IPS-20b (cell line): ENCODE data around the gene GPR156.
"Not testable (repeated sequence)": the region's sequence is repeated elsewhere in the genome, so short reads cannot be mapped to it uniquely, and the experiment has no call there.

Experiments used
- H3K27ac ChIP-seq: one replicate; pipeline ENCODE4 v1.5.1; 2013; ENCODE audit warnings: low read length
- H3K27me3 ChIP-seq: 2 replicates; pipeline ENCODE4 v1.6.1; 2013; ENCODE audit warnings: mild to moderate bottlenecking, low read length, inconsistent platforms; ENCODE audit not compliant: insufficient read depth
- H3K36me3 ChIP-seq: 2 replicates; pipeline ENCODE4 v1.6.1; 2013; ENCODE audit warnings: low read depth, mild to moderate bottlenecking, inconsistent platforms, low read length, moderate library complexity; ENCODE audit not compliant: insufficient read depth
- H3K4me1 ChIP-seq: 2 replicates; pipeline ENCODE4 v1.6.1; 2013; ENCODE audit warnings: mild to moderate bottlenecking, control low read depth, inconsistent platforms, low read length, moderate library complexity; ENCODE audit not compliant: insufficient read depth
- H3K4me3 ChIP-seq: 2 replicates; pipeline ENCODE4 v1.5.1; 2013; ENCODE audit warnings: mild to moderate bottlenecking, low read length, inconsistent platforms
- H3K9ac ChIP-seq: 2 replicates; pipeline ENCODE4 v1.6.1; 2013; ENCODE audit warnings: low read depth, mild to moderate bottlenecking, inconsistent platforms, low read length, moderate library complexity
- H3K9me3 ChIP-seq: 2 replicates; pipeline ENCODE4 v1.6.1; 2013; ENCODE audit warnings: mild to moderate bottlenecking, low read depth, low read length, inconsistent platforms; ENCODE audit not compliant: insufficient read depth

The GPR156 gene

GRCh38 chr3:120272286-120272685 is 12.7 kb downstream of the GPR156 start:
- Histone ChIP-seq H3K4me1 (0 out of 2 replicates have a peak, but pooled peaks cover 3% of the 10 kb centered on the region), H3K27me3 (no peaks in the 10 kb centered on the region), H3K36me3 (no peaks in the 10 kb centered on the region), H3K4me3 (no peak overlapping the region), H3K27ac (no peak overlapping the region), H3K9me3 (no peaks in the 10 kb centered on the region), H3K9ac (no peak overlapping the region)

- no peak overlapping the region for H3K27ac ChIP-seq
- H3K4me3 ChIP-seq = no peak overlapping the region
- H3K36me3 ChIP-seq = no peaks in the 10 kb centered on the region
- H3K9me3 ChIP-seq = no peaks in the 10 kb centered on the region
- H3K9ac ChIP-seq = no peak overlapping the region
- H3K27me3 ChIP-seq = no peaks in the 10 kb centered on the region
- H3K4me1 ChIP-seq = no peaks in the 10 kb centered on the region
These were observed 19.0 kb downstream of the GPR156 start for GRCh38 chr3:120265989-120266388.

DNA sequence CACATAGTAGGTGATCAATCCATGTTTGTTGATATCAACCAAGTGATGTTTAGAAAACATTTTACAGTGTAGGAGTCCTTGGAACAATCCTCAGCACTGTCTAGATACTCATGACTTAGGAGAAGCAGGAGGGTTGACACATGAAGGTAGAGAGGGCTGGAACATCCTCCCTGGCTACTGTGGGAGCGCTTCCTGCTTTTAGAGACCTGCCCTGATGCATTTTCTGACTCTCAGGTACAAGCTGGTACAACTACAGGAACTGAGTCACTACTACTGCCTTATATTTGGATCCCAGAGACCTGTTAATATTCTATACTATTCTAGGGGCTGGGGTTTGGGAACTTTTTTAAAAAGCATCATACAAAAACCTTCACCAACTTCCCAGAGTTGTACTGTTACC is 20.1 kb downstream of the GPR156 start:
- no peaks in the 10 kb centered on the region for H3K36me3 ChIP-seq
- no peaks in the 10 kb centered on the region for H3K9me3 ChIP-seq
- no peak overlapping the region for H3K4me3 ChIP-seq
- no peaks in the 10 kb centered on the region for H3K4me1 ChIP-seq
- no peak overlapping the region for H3K27ac ChIP-seq
- no peak overlapping the region for H3K9ac ChIP-seq
- H3K27me3 ChIP-seq = no peaks in the 10 kb centered on the region

DNA sequence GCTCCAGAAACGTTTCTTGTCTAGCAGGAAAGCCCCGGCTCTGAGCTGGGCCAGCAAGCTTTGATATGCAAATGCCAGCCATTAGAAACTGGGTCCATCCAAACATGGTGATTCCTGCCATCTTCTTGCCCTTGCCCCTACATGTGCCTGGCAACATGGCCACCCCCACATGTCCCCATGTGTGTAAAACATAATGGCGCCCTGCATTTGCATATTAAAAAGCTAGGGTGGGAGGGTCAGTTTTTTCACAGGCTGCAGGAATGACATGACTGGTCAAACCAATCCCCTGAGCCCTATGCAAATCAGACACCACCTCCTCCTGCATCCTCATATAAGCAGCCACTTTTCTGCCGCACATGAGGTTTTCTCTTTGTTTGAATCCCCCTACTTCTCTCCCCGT is 21.2 kb downstream of the GPR156 start:
- Histone ChIP-seq H3K9ac (no peak overlapping the region), H3K27ac (no peak overlapping the region), H3K4me1 (no peaks in the 10 kb centered on the region), H3K27me3 (no peaks in the 10 kb centered on the region), H3K4me3 (no peak overlapping the region), H3K9me3 (no peaks in the 10 kb centered on the region), H3K36me3 (no peaks in the 10 kb centered on the region)

- no peaks in the 10 kb centered on the region for H3K4me1 ChIP-seq
- no peaks in the 10 kb centered on the region for H3K36me3 ChIP-seq
- no peak overlapping the region for H3K27ac ChIP-seq
- no peaks in the 10 kb centered on the region for H3K27me3 ChIP-seq
- H3K9me3 ChIP-seq = peaks cover 27% of the 10 kb centered on the region; the same call in 1 of the 2 replicates
- H3K9ac ChIP-seq = no peak overlapping the region
- no peak overlapping the region for H3K4me3 ChIP-seq
These were observed 27.0 kb downstream of the GPR156 start for GRCh38 chr3:120258009-120258408.

DNA sequence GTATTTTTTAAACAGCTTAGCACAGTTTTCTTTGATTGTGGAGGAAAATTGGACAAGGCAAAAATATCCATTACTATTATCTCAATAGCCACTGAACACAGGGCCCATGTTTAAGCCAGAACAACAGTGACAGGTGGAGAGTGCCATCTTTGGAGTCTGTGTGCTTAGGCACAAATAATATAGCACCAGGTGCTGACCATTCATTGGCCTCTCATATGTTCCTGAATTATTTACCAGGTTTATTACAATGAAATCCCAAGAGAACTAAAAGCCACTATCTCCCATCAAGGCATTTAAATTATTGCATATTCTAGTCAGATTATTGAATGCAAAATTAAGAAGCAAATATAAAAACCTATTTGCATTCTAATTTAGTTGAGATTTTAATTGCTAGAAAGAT is 39.6 kb downstream of the GPR156 start:
- H3K27me3 ChIP-seq = no peaks in the 10 kb centered on the region

DNA sequence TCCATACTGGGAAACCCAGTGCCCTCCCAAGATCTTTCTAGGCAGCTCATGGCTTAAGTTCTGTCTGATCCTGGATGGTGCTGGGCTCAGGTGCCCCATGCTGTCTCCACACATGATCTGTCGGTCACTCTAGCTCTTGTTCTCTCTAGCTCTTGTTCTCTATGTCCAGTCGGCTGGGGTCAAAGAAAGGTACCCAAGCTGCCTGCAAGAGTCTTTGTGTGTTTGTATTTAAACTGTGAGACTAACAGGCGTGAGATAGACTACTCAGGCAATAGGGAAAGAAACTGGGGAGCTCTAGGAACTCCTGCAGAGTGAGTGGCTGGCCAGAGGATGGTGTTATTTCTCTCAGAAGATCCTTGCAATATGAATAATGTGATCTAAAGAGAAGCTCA is 40.2 kb downstream of the GPR156 start:
- H3K27ac ChIP-seq = no peak overlapping the region

More for the DNA sequence above, 39.6 kb downstream of the GPR156 start:
- no peak overlapping the region for H3K9ac ChIP-seq
- no peak overlapping the region for H3K4me3 ChIP-seq
- no peaks in the 10 kb centered on the region for H3K9me3 ChIP-seq
- H3K27ac ChIP-seq = no peak overlapping the region
- H3K36me3 ChIP-seq = no peaks in the 10 kb centered on the region
- H3K4me1 ChIP-seq = no peaks in the 10 kb centered on the region

GRCh38 chr3:120239644-120240043 is 45.4 kb downstream of the GPR156 start:
- Histone ChIP-seq H3K4me1 (no peaks in the 10 kb centered on the region), H3K9ac (no peak overlapping the region), H3K4me3 (no peak overlapping the region), H3K36me3 (no peaks in the 10 kb centered on the region), H3K27me3 (no peaks in the 10 kb centered on the region), H3K27ac (no peak overlapping the region), H3K9me3 (no peaks in the 10 kb centered on the region)

More for the DNA sequence above, 40.2 kb downstream of the GPR156 start:
- Histone ChIP-seq H3K36me3 (no peaks in the 10 kb centered on the region), H3K4me3 (no peak overlapping the region), H3K9ac (no peak overlapping the region), H3K27me3 (no peaks in the 10 kb centered on the region), H3K4me1 (no peaks in the 10 kb centered on the region), H3K9me3 (no peaks in the 10 kb centered on the region)

GRCh38 chr3:120227710-120228347 is 57.2 kb downstream of the GPR156 start:
- Histone ChIP-seq H3K9ac (no peak overlapping the region), H3K4me3 (no peak overlapping the region), H3K4me1 (no peaks in the 10 kb centered on the region), H3K27ac (no peak overlapping the region), H3K27me3 (no peaks in the 10 kb centered on the region), H3K36me3 (no peaks in the 10 kb centered on the region), H3K9me3 (peaks cover under 1% of the 10 kb centered on the region; the same call in 1 of the 2 replicates)

DNA sequence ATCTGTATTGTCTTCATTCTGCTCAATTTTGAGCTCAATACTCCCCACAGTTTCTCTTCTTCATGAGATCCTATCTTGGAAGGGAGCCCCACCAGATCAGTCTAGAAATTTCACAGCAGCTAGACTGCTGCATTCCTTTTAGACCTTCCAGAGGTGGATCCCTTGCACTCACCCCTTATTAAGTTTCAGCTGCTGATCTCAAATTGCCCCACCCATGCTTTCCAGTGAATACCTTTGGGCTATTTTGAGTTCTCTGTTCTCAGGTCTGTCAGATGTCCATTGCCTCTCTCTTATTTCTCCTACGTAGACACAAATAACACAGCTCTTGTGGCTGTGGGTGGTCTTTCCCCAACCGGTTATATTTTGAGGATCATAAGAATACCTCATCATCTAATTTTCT is 60.8 kb downstream of the GPR156 start:
- H3K27me3 ChIP-seq = no peaks in the 10 kb centered on the region
- no peaks in the 10 kb centered on the region for H3K4me1 ChIP-seq
- no peaks in the 10 kb centered on the region for H3K9me3 ChIP-seq
- no peaks in the 10 kb centered on the region for H3K36me3 ChIP-seq
- H3K4me3 ChIP-seq = no peak overlapping the region
- no peak overlapping the region for H3K9ac ChIP-seq
- no peak overlapping the region for H3K27ac ChIP-seq

GRCh38 chr3:120218981-120219380 is 66.0 kb downstream of the GPR156 start:
- H3K27me3 ChIP-seq = no peaks in the 10 kb centered on the region
- no peaks in the 10 kb centered on the region for H3K9me3 ChIP-seq
- no peak overlapping the region for H3K9ac ChIP-seq
- no peak overlapping the region for H3K4me3 ChIP-seq
- H3K27ac ChIP-seq = no peak overlapping the region
- no peaks in the 10 kb centered on the region for H3K36me3 ChIP-seq
- no peaks in the 10 kb centered on the region for H3K4me1 ChIP-seq

DNA sequence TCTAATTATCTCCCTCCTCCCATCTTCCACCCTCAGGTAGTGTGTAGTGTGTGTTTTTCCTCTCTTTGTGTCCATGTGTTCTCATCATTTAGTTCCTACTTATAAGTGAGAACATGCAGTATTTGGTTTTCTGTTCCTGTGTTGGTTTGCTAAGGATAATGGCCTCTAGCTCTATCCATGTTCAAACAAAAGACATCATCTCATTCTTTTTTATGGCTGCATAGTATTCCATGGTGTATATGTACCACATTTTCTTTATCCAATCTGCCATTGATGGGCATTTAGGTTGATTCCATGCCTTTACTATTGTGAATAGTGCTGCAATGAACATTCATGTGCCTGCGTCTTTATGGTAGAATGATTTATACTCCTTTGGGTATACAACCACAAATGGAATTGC is 68.4 kb downstream of the GPR156 start:
- H3K9ac ChIP-seq, H3K27ac ChIP-seq, H3K36me3 ChIP-seq, H3K27me3 ChIP-seq, H3K4me3 ChIP-seq, H3K4me1 ChIP-seq, H3K9me3 ChIP-seq: not testable (repeated sequence)
